SK-N-SH treated with all-trans-retinoic acid at 6 μM for 48 hours (cell line): Measurements from ENCODE around the gene ITGAV.

ENCODE experiments used
- ATAC-seq: fragments of 200-7000 bp; cut with Tn5 transposase; 3 replicates; pipeline ENCODE4 v1.9.1; 2020; ENCODE audit warnings: mild to moderate bottlenecking, moderate library complexity
- ARNTL ChIP-seq: fragments of 450-650 bp; formaldehyde crosslinking; IDR thresholded peaks from 2 replicates; pipeline ENCODE4 v1.5.0; 2020; ENCODE audit warnings: low read depth, mild to moderate bottlenecking, moderate library complexity, borderline replicate concordance
- BACH2 ChIP-seq: fragments of 250-450 bp; sonication (Bioruptor Pico); IDR thresholded peaks from 2 replicates; pipeline ENCODE4 v1.9.0; 2021; ENCODE audit warnings: mild to moderate bottlenecking, borderline replicate concordance
- CREB5 ChIP-seq: fragments of 250-450 bp; sonication (Bioruptor Pico); IDR thresholded peaks from 2 replicates; pipeline ENCODE4 v1.5.1; 2020; ENCODE audit warnings: low read depth, mild to moderate bottlenecking, moderate library complexity
- CSDC2 ChIP-seq: fragments of 250-450 bp; sonication (Bioruptor Pico); IDR thresholded peaks from 2 replicates; pipeline ENCODE4 v1.5.0; 2020; ENCODE audit warnings: mild to moderate bottlenecking, moderate library complexity
- ESRRG ChIP-seq: fragments of 250-450 bp; sonication (Bioruptor Pico); IDR thresholded peaks from 2 replicates; pipeline ENCODE4 v1.6.1; 2021; ENCODE audit warnings: mild to moderate bottlenecking
- GLIS3 ChIP-seq: fragments of 250-450 bp; sonication (Bioruptor Pico); IDR thresholded peaks from 2 replicates; pipeline ENCODE4 v1.5.0; 2020; ENCODE audit warnings: mild to moderate bottlenecking, moderate library complexity
- POU6F1 ChIP-seq: fragments of 250-450 bp; sonication (Bioruptor Pico); IDR thresholded peaks from 2 replicates; pipeline ENCODE4 v1.8.0; 2021; ENCODE audit warnings: low read depth, mild to moderate bottlenecking, moderate library complexity, borderline replicate concordance
- RARB ChIP-seq: fragments of 250-450 bp; sonication (Bioruptor Pico); IDR thresholded peaks from 2 replicates; pipeline ENCODE4 v1.8.0; 2021; ENCODE audit warnings: mild to moderate bottlenecking, moderate library complexity
- SNAI2 ChIP-seq: fragments of 250-450 bp; sonication (Bioruptor Pico); IDR thresholded peaks from 2 replicates; pipeline ENCODE4 v1.5.0; 2020; ENCODE audit warnings: mild to moderate bottlenecking, moderate library complexity
- TOX ChIP-seq: fragments of 250-450 bp; sonication (Bioruptor Pico); IDR thresholded peaks from 2 replicates; pipeline ENCODE4 v1.8.0; 2021; ENCODE audit warnings: mild to moderate bottlenecking, moderate library complexity, borderline replicate concordance
- ZFP3 ChIP-seq: fragments of 250-450 bp; sonication (Bioruptor Pico); IDR thresholded peaks from 2 replicates; pipeline ENCODE4 v1.5.0; 2020; ENCODE audit warnings: mild to moderate bottlenecking, moderate library complexity
- ZFP30 ChIP-seq: fragments of 450-650 bp; formaldehyde crosslinking; IDR thresholded peaks from 2 replicates; pipeline ENCODE4 v1.5.0; 2022; ENCODE audit warnings: mild to moderate bottlenecking, moderate library complexity
- ZNF565 ChIP-seq: fragments of 450-650 bp; formaldehyde crosslinking; conservative IDR thresholded peaks from 2 replicates; pipeline ENCODE4 v1.5.0; 2020; ENCODE audit warnings: low read depth, mild to moderate bottlenecking, moderate library complexity
- ZNF70 ChIP-seq: fragments of 450-650 bp; formaldehyde crosslinking; IDR thresholded peaks from 2 replicates; pipeline ENCODE4 v1.5.0; 2020; ENCODE audit warnings: mild to moderate bottlenecking, moderate library complexity
- ZNF8 ChIP-seq: fragments of 450-650 bp; formaldehyde crosslinking; IDR thresholded peaks from 2 replicates; pipeline ENCODE4 v1.5.0; 2020; ENCODE audit warnings: mild to moderate bottlenecking, moderate library complexity
- TF ChIP-seq, protein P1 (sequence below): fragments of 250-450 bp; sonication (Bioruptor Pico); IDR thresholded peaks from 2 replicates; pipeline ENCODE4 v1.5.0; 2020; ENCODE audit warnings: mild to moderate bottlenecking, moderate library complexity
- TF ChIP-seq, protein P2 (sequence below): fragments of 250-450 bp; sonication (Bioruptor Pico); IDR thresholded peaks from 2 replicates; pipeline ENCODE4 v1.8.0; 2020; ENCODE audit warnings: mild to moderate bottlenecking, moderate library complexity, borderline replicate concordance

The ITGAV gene

GRCh38 chr2:186629250-186629996 lies 39.6 kb downstream of the ITGAV start (continued):
- TF ChIP-seq, protein P1, sequence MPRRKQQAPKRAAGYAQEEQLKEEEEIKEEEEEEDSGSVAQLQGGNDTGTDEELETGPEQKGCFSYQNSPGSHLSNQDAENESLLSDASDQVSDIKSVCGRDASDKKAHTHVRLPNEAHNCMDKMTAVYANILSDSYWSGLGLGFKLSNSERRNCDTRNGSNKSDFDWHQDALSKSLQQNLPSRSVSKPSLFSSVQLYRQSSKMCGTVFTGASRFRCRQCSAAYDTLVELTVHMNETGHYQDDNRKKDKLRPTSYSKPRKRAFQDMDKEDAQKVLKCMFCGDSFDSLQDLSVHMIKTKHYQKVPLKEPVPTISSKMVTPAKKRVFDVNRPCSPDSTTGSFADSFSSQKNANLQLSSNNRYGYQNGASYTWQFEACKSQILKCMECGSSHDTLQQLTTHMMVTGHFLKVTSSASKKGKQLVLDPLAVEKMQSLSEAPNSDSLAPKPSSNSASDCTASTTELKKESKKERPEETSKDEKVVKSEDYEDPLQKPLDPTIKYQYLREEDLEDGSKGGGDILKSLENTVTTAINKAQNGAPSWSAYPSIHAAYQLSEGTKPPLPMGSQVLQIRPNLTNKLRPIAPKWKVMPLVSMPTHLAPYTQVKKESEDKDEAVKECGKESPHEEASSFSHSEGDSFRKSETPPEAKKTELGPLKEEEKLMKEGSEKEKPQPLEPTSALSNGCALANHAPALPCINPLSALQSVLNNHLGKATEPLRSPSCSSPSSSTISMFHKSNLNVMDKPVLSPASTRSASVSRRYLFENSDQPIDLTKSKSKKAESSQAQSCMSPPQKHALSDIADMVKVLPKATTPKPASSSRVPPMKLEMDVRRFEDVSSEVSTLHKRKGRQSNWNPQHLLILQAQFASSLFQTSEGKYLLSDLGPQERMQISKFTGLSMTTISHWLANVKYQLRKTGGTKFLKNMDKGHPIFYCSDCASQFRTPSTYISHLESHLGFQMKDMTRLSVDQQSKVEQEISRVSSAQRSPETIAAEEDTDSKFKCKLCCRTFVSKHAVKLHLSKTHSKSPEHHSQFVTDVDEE (CRISPR knock-in tag) = no peak

DNA sequence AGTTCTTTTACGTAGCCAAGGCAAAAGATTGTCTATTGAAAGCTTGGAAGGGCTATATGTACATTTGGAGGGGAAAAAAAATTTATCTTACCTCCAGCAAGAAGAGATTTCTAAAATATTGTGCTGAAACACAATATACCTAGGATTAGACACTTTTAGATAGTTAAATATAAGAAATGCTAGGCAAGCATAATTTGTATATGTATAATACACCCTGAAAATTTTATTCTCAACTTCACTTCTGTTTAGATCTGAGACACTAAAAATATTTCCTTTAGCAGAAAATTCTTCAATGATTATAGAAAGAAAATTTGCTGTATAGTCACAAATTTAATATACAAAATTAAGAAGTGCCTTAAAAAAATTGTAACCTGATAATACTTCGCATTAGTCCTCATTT lies 42.6 kb downstream of the ITGAV start:
- no peak for ATAC-seq
- TF ChIP-seq SNAI2 (CRISPR knock-in tag) (no peak), TOX (CRISPR knock-in tag) (no peak), CSDC2 (CRISPR knock-in tag) (no peak), CREB5 (CRISPR knock-in tag) (no peak), ZNF8 (CRISPR knock-in tag) (no peak), ZFP30 (CRISPR knock-in tag) (no peak), POU6F1 (CRISPR knock-in tag) (no peak), BACH2 (no peak), GLIS3 (no peak), ZFP3 (no peak)
- TF ChIP-seq, protein P2, sequence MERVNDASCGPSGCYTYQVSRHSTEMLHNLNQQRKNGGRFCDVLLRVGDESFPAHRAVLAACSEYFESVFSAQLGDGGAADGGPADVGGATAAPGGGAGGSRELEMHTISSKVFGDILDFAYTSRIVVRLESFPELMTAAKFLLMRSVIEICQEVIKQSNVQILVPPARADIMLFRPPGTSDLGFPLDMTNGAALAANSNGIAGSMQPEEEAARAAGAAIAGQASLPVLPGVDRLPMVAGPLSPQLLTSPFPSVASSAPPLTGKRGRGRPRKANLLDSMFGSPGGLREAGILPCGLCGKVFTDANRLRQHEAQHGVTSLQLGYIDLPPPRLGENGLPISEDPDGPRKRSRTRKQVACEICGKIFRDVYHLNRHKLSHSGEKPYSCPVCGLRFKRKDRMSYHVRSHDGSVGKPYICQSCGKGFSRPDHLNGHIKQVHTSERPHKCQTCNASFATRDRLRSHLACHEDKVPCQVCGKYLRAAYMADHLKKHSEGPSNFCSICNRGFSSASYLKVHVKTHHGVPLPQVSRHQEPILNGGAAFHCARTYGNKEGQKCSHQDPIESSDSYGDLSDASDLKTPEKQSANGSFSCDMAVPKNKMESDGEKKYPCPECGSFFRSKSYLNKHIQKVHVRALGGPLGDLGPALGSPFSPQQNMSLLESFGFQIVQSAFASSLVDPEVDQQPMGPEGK (CRISPR knock-in tag) = no peak
- TF ChIP-seq, protein P1 (CRISPR knock-in tag) = no peak
- TF ChIP-seq, all 23 proteins: peak for 0

DNA sequence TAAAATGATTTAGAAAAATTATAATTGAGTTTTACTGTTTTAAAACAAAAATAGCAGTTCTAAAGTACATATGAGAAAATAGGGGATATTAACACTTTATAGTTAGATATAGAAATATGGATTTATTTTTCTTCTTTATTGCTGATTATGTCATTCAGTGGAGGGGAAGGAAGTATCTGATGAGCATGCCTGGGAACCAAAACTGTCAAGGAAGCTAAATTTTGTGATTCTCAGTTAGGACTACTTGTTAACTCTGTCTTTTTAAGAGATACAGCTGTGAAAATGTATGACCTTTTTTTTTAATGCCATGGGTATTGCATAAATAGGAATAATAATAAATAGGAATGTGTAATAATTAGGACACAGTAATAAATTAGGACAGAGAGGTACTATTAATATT lies 44.8 kb downstream of the ITGAV start:
- TF ChIP-seq, protein P1 (CRISPR knock-in tag) = no peak
- no peak for TF ChIP-seq TOX (CRISPR knock-in tag)
- TF ChIP-seq ARNTL (CRISPR knock-in tag) = no peak
- TF ChIP-seq, protein P2 (CRISPR knock-in tag) = no peak
- no peak for TF ChIP-seq ESRRG (CRISPR knock-in tag)
- no peak for TF ChIP-seq ZNF70
- no peak for TF ChIP-seq RARB (CRISPR knock-in tag)
- TF ChIP-seq SNAI2 (CRISPR knock-in tag) = no peak
- TF ChIP-seq ZFP30 (CRISPR knock-in tag) = no peak
- no peak for TF ChIP-seq ZNF565
- no peak for TF ChIP-seq CSDC2 (CRISPR knock-in tag)
- TF ChIP-seq POU6F1 (CRISPR knock-in tag) = no peak
- TF ChIP-seq, all 23 proteins: peak for 0
- no peak for ATAC-seq
